SK-N-SH (cell line): ENCODE data around the gene GLYR1.

Experiments used
- EZH2phosphoT487 ChIP-seq: fragments of 200-600 bp; sonication (generic); IDR thresholded peaks from 2 replicates; pipeline ENCODE4 v1.6.1; 2017; ENCODE audit warnings: low read depth, mixed run types, mild to moderate bottlenecking, antibody characterized with exemption, moderate library complexity, borderline replicate concordance
- NRF1 ChIP-seq: IDR thresholded peaks from 2 replicates; pipeline ENCODE4 v1.6.1; 2012; ENCODE audit warnings: low read depth, mild to moderate bottlenecking, low read length
- SIN3A ChIP-seq: IDR thresholded peaks from 2 replicates; pipeline ENCODE4 v1.6.1; 2012; ENCODE audit warnings: low read depth, mild to moderate bottlenecking, low read length, moderate library complexity, borderline replicate concordance
- TCF12 ChIP-seq: IDR thresholded peaks from 2 replicates; pipeline ENCODE4 v1.4.0; 2012
- TF ChIP-seq, protein P1 (sequence below): IDR thresholded peaks from 2 replicates; pipeline ENCODE4; 2012
- TF ChIP-seq, protein P2 (sequence below): fragments of 200-600 bp; sonication (generic); IDR thresholded peaks from 2 replicates; pipeline ENCODE4 v1.6.1; 2017; ENCODE audit warnings: antibody characterized with exemption, mild to moderate bottlenecking, moderate library complexity

DNA sequence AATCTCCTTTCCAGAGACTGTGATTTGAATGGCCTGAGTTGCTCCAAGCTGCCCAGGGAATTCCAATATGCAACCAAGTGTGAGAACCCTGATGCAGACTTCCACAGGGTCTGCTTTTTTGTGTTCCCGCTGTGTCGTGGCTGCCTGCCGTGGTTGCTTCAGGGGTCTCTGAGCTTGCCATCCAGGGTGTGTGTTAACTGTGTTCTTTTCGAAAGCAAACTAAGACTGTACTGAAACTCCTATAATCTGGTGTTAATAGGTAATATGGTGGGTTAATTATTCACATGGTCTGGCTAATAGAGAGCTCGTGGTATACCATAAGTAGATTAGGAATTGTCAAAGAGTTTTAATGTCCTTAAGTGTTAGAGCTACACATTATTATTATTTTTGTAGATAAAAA is 20.9 kb upstream of the GLYR1 start:
- TF ChIP-seq, protein P1, sequence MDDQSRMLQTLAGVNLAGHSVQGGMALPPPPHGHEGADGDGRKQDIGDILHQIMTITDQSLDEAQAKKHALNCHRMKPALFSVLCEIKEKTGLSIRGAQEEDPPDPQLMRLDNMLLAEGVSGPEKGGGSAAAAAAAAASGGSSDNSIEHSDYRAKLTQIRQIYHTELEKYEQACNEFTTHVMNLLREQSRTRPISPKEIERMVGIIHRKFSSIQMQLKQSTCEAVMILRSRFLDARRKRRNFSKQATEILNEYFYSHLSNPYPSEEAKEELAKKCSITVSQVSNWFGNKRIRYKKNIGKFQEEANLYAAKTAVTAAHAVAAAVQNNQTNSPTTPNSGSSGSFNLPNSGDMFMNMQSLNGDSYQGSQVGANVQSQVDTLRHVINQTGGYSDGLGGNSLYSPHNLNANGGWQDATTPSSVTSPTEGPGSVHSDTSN = no peak
- TF ChIP-seq, protein P2, sequence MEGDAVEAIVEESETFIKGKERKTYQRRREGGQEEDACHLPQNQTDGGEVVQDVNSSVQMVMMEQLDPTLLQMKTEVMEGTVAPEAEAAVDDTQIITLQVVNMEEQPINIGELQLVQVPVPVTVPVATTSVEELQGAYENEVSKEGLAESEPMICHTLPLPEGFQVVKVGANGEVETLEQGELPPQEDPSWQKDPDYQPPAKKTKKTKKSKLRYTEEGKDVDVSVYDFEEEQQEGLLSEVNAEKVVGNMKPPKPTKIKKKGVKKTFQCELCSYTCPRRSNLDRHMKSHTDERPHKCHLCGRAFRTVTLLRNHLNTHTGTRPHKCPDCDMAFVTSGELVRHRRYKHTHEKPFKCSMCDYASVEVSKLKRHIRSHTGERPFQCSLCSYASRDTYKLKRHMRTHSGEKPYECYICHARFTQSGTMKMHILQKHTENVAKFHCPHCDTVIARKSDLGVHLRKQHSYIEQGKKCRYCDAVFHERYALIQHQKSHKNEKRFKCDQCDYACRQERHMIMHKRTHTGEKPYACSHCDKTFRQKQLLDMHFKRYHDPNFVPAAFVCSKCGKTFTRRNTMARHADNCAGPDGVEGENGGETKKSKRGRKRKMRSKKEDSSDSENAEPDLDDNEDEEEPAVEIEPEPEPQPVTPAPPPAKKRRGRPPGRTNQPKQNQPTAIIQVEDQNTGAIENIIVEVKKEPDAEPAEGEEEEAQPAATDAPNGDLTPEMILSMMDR = no peak
- TF ChIP-seq NRF1 = no peak
- TF ChIP-seq TCF12 = no peak
- TF ChIP-seq SIN3A = no peak
- no peak for TF ChIP-seq EZH2phosphoT487
